Keratinocyte (primary cell): ENCODE results near the gene ZNF425. TPM values are rescaled to one million over a fixed set of nuclear protein-coding genes. Genes with fewer than 3 reads are reported as not detected.

Experiments used
- DNase-seq: peaks from one replicate; pipeline ENCODE4 v3.0.0-alpha.2; 2011; ENCODE audit warnings: low read depth, missing footprints, low spot score
- FAIRE-seq: peaks from 2 replicates; lab custom pipeline; 2011; peaks lifted over from hg19 to GRCh38; lab: Jason Lieb, UNC
- H2AFZ ChIP-seq: 2 replicates; pipeline ENCODE4 v1.6.0; 2012; ENCODE audit warnings: low read length, control low read depth, inconsistent platforms; ENCODE audit not compliant: control insufficient read depth
- H3K27ac ChIP-seq: 2 replicates; pipeline ENCODE4 v1.5.1; 2011; ENCODE audit warnings: low read length; ENCODE audit not compliant: control insufficient read depth, insufficient read depth
- H3K27me3 ChIP-seq: 3 replicates; pipeline ENCODE4 v1.6.0; 2011; ENCODE audit warnings: low read length; ENCODE audit not compliant: control insufficient read depth, insufficient read depth; ENCODE audit errors: extremely low read depth
- H3K36me3 ChIP-seq, 2 experiments: 2 replicates in 1 of 2; 3 replicates in 1 of 2; pipeline ENCODE4 v1.5.1; 2011; ENCODE audit warnings: low read length in 2 of 2, mild to moderate bottlenecking in 1 of 2; ENCODE audit not compliant: control insufficient read depth in 2 of 2, insufficient read depth in 2 of 2; ENCODE audit errors: extremely low read depth in 1 of 2
- H3K4me1 ChIP-seq: 3 replicates; pipeline ENCODE4 v1.5.1; 2011; ENCODE audit warnings: low read length; ENCODE audit not compliant: control insufficient read depth, insufficient read depth; ENCODE audit errors: extremely low read depth
- H3K4me2 ChIP-seq: 3 replicates; pipeline ENCODE4 v1.6.0; 2011; ENCODE audit warnings: low read depth, low read length; ENCODE audit not compliant: control insufficient read depth, insufficient read depth; ENCODE audit errors: extremely low read depth
- H3K4me3 ChIP-seq, 3 experiments: fragments of 200-600 bp in 1 of 3; sonication (generic) in 1 of 3; 2 replicates in 2 of 3; 3 replicates in 1 of 3; pipeline ENCODE4 v1.5.1; 2011 to 2016; ENCODE audit warnings: low read length in 3 of 3, mild to moderate bottlenecking in 3 of 3, control low read depth in 2 of 3, inconsistent platforms in 1 of 3, low read depth in 1 of 3, mixed read lengths in 1 of 3, mixed run types in 1 of 3, moderate library complexity in 1 of 3; ENCODE audit not compliant: control insufficient read depth in 2 of 3, insufficient read depth in 2 of 3; ENCODE audit errors: extremely low read depth in 1 of 3
- H3K79me2 ChIP-seq: 2 replicates; pipeline ENCODE4 v1.6.0; 2012; ENCODE audit warnings: low read length; ENCODE audit not compliant: control insufficient read depth, insufficient read depth
- H3K9ac ChIP-seq: 3 replicates; pipeline ENCODE4 v1.6.0; 2011; ENCODE audit warnings: low read length; ENCODE audit not compliant: control insufficient read depth, insufficient read depth; ENCODE audit errors: extremely low read depth
- H3K9me1 ChIP-seq: 3 replicates; pipeline ENCODE4 v1.6.0; 2011; ENCODE audit warnings: low read length; ENCODE audit not compliant: control insufficient read depth, insufficient read depth; ENCODE audit errors: extremely low read depth
- H3K9me3 ChIP-seq: 2 replicates; pipeline ENCODE4 v1.5.1; 2012; ENCODE audit warnings: low read depth, low read length; ENCODE audit not compliant: control insufficient read depth
- H4K20me1 ChIP-seq: 3 replicates; pipeline ENCODE4 v1.6.0; 2011; ENCODE audit warnings: low read length; ENCODE audit not compliant: control insufficient read depth, insufficient read depth; ENCODE audit errors: extremely low read depth
- EZH2 ChIP-seq: IDR thresholded peaks from one replicate; pipeline ENCODE4 v1.6.1; 2012; ENCODE audit warnings: inconsistent platforms, mild to moderate bottlenecking, low read length, moderate library complexity
- dilution Hi-C: fragments of 300-500 bp; cut with MboI; formaldehyde crosslinking; loops from one replicate; pipeline ENCODE4 v1.7.0; 2020; ENCODE audit warnings: low sequenced_read_pairs; ENCODE audit not compliant: extremely low pct_ligation_motif_present
- polyA plus RNA-seq, 5 experiments: library from polyadenylated mRNA; depleted of rRNA in 3 of 5; stranded (reverse) in 3 of 5; stranded (forward) in 1 of 5; unstranded in 1 of 5; fragments of >200 nt; gene quantifications; 1 replicate in 1 of 5; 2 replicates in 3 of 5; 3 replicates in 1 of 5; pipeline versions ENCODE4 v1.2.1 to v1.2.3, GENCODE V29; 2011 to 2012; ENCODE audit warnings: missing spikeins in 2 of 5, low read depth in 1 of 5, low replicate concordance in 1 of 5
- TF ChIP-seq, protein P1 (sequence below), 3 experiments: IDR thresholded peaks in 1 of 3; conservative IDR thresholded peaks in 1 of 3; optimal IDR thresholded peaks in 1 of 3; 2 replicates in 2 of 3; 3 replicates in 1 of 3; pipeline versions ENCODE3 to v1.5.1; 2011; ENCODE audit warnings: low read length in 3 of 3, mild to moderate bottlenecking in 3 of 3, moderate library complexity in 2 of 3, control low read depth in 1 of 3, inconsistent platforms in 1 of 3; ENCODE audit not compliant: insufficient read depth in 2 of 3; ENCODE audit errors: extremely low read depth in 1 of 3

The ZNF425 gene
- polyA plus RNA-seq, 1 donor (not counting 4 experiments of a cell fraction or from before 2014, with no cell fraction given): 1.8 TPM

DNA sequence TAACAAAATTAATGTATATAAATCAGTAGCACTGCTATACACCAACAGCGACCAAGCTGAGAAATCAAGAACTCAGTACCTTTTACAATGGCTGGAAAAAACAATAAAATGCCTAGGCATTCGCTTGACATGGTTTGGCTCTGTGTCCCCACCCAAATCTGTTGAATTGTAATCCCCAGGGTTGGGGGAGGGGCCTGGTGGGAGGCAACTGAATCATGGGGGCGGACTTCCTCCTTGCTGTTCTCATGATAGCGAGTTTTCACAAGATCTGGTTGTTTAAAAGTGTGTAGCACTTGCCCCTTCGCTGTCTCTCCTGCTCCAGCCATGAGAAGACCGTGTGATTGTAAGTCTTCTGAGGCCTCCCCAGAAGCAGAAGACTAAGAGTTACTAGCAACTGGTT lies 44.2 kb downstream of the ZNF425 start:
- Histone ChIP-seq H3K9me1 (no peaks in the 10 kb centered on the region), H3K27ac (no peak overlapping the region), H3K27me3 (no peaks in the 10 kb centered on the region), H3K4me3 (no peak overlapping the region), H3K9me3 (no peaks in the 10 kb centered on the region), H4K20me1 (no peaks in the 10 kb centered on the region), H3K4me1 (no peaks in the 10 kb centered on the region), H2AFZ (no peak overlapping the region), H3K4me2 (no peak overlapping the region), H3K79me2 (peaks cover 13% of the 10 kb centered on the region), H3K9ac (no peak overlapping the region), H3K36me3 (peaks cover 0 to 2% of the 10 kb centered on the region in 2 experiments)
- DNase-seq (no peak), FAIRE-seq (no peak)
- TF ChIP-seq EZH2: no peak
- TF ChIP-seq, protein P1, sequence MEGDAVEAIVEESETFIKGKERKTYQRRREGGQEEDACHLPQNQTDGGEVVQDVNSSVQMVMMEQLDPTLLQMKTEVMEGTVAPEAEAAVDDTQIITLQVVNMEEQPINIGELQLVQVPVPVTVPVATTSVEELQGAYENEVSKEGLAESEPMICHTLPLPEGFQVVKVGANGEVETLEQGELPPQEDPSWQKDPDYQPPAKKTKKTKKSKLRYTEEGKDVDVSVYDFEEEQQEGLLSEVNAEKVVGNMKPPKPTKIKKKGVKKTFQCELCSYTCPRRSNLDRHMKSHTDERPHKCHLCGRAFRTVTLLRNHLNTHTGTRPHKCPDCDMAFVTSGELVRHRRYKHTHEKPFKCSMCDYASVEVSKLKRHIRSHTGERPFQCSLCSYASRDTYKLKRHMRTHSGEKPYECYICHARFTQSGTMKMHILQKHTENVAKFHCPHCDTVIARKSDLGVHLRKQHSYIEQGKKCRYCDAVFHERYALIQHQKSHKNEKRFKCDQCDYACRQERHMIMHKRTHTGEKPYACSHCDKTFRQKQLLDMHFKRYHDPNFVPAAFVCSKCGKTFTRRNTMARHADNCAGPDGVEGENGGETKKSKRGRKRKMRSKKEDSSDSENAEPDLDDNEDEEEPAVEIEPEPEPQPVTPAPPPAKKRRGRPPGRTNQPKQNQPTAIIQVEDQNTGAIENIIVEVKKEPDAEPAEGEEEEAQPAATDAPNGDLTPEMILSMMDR (optimal IDR thresholded peaks at IDR 0.05 in 1 of 3, IDR thresholded peaks at IDR 0.05 in 1 of 3, conservative IDR thresholded peaks at IDR 0.05 in 1 of 3; ENCODE audit: extremely low read depth in 1 of 3, insufficient read depth in 2 of 3, low read length in 3 of 3): no peak
- dilution Hi-C loops: no loop called here

DNA sequence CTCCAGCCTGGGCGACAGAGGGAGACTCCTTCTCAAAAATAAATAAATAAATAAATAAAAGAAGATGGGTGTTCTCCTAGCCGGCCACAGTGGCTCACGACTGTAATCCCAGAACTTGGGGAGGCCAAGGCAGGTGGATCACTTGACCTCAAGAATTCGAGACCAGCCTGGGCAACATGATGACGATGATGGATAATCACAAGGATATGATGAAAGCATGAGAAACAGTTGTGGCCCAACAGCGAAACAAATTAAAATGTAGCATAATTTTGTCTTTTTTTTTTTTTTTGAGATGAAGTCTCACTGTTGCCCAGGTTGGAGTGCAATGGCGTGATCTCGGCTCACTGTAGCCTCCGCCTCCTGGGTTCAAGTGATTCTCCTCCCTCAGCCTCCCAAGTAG lies 48.5 kb downstream of the ZNF425 start:
- dilution Hi-C loops: no loop called here
- H4K20me1 ChIP-seq: no peaks in the 10 kb centered on the region
- no peaks in the 10 kb centered on the region for H3K9me1 ChIP-seq
- no peaks in the 10 kb centered on the region for H3K9me3 ChIP-seq
- DNase-seq: no peak
- no peaks in the 10 kb centered on the region for H3K27me3 ChIP-seq
- H3K4me3 ChIP-seq: no peak overlapping the region
- H3K79me2 ChIP-seq: peaks cover 4% of the 10 kb centered on the region
- no peak for FAIRE-seq
- H3K27ac ChIP-seq: no peak overlapping the region
- TF ChIP-seq EZH2: no peak
- TF ChIP-seq, protein P1 (optimal IDR thresholded peaks at IDR 0.05 in 1 of 3, IDR thresholded peaks at IDR 0.05 in 1 of 3, conservative IDR thresholded peaks at IDR 0.05 in 1 of 3; ENCODE audit: extremely low read depth in 1 of 3, insufficient read depth in 2 of 3, low read length in 3 of 3): no peak
- no peak overlapping the region for H2AFZ ChIP-seq
- H3K36me3 ChIP-seq: peaks cover 3 to 7% of the 10 kb centered on the region in 2 experiments
- no peak overlapping the region for H3K9ac ChIP-seq
- H3K4me1 ChIP-seq: peaks cover 16% of the 10 kb centered on the region
- H3K4me2 ChIP-seq: no peak overlapping the region
